ENCODE measurements around the gene MEOX1. TPM values are rescaled to one million over a fixed set of nuclear protein-coding genes. Genes with fewer than 3 reads are reported as not detected.

The MEOX1 gene
- total RNA-seq, 1 experiment from 2014 or later, result 0.21 TPM

GRCh38 chr17:43665084-43665936 is 3.6 kb upstream of the MEOX1 start:
- intact Hi-C loops (cut with micrococcal nuclease; ENCODE audit: unreplicated experiment) (loop anchor here (5.0 kb wide), 1 partner anchor 38 kb away; no protein-coding TSS in a partner anchor), in situ Hi-C loops (cut with HindIII; ENCODE audit: low pct_unique_long_range_greater_than_20kb, low sequenced_read_pairs) (no loop called here)
- Histone ChIP-seq H3K4me1 (ENCODE audit: control insufficient read depth, insufficient read depth, low read length) (peaks cover 6% of the 10 kb centered on the region), H3K36me3 (ENCODE audit: control insufficient read depth, insufficient read depth, low read length) (no peaks in the 10 kb centered on the region), H3K27ac (ENCODE audit: low read length) (no peak overlapping the region), H3K4me3 (ENCODE audit: low read depth in 2 of 2, low read length in 2 of 2) (no peak overlapping the region), H3K27me3 (ENCODE audit: control insufficient read depth, insufficient read depth, low read length) (no peaks in the 10 kb centered on the region), H3K9me3 (ENCODE audit: control insufficient read depth, insufficient read depth, low read depth, low read length) (no peaks in the 10 kb centered on the region)
- no peak for DNase-seq (ENCODE audit: low read depth, low spot score)
- no peak for ATAC-seq
- ChIA-PET POLR2A (interaction anchor here (0.6 kb wide), 1 partner anchor 277 kb away, joined by 4 read pairs; no protein-coding TSS in a partner anchor), CTCF (no interaction called here)
- no peak for TF ChIP-seq REST (IDR thresholded peaks at IDR 0.05; ENCODE audit: insufficient read depth in 1 of 2, low read depth in 2 of 2, low read length in 1 of 2)
- TF ChIP-seq, protein P1, sequence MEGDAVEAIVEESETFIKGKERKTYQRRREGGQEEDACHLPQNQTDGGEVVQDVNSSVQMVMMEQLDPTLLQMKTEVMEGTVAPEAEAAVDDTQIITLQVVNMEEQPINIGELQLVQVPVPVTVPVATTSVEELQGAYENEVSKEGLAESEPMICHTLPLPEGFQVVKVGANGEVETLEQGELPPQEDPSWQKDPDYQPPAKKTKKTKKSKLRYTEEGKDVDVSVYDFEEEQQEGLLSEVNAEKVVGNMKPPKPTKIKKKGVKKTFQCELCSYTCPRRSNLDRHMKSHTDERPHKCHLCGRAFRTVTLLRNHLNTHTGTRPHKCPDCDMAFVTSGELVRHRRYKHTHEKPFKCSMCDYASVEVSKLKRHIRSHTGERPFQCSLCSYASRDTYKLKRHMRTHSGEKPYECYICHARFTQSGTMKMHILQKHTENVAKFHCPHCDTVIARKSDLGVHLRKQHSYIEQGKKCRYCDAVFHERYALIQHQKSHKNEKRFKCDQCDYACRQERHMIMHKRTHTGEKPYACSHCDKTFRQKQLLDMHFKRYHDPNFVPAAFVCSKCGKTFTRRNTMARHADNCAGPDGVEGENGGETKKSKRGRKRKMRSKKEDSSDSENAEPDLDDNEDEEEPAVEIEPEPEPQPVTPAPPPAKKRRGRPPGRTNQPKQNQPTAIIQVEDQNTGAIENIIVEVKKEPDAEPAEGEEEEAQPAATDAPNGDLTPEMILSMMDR (IDR thresholded peaks at IDR 0.05), result no peak
- no peak for TF ChIP-seq POLR2AphosphoS5 (IDR thresholded peaks at IDR 0.05; ENCODE audit: low read depth, low read length)
- no peak for TF ChIP-seq TCF7L2 (IDR thresholded peaks at IDR 0.05; ENCODE audit: low read depth, low read length)
- TF ChIP-seq SIN3A (IDR thresholded peaks at IDR 0.05; ENCODE audit: borderline replicate concordance, insufficient read depth, low read depth, low read length), result no peak
- no TSS peak for BruUV-seq (replicated peaks)

- no TSS peak for BruUV-seq (replicated peaks)
- CTCF ChIA-PET, result no interaction called here
- TF ChIP-seq POLR2AphosphoS5 (IDR thresholded peaks at IDR 0.05; ENCODE audit: low read depth, low read length) (no peak), TCF7L2 (IDR thresholded peaks at IDR 0.05; ENCODE audit: low read depth, low read length) (no peak), SIN3A (IDR thresholded peaks at IDR 0.05; ENCODE audit: borderline replicate concordance, insufficient read depth, low read depth, low read length) (no peak), REST (IDR thresholded peaks at IDR 0.05; ENCODE audit: insufficient read depth in 1 of 2, low read depth in 2 of 2, low read length in 1 of 2) (no peak)
- TF ChIP-seq, protein P1 (IDR thresholded peaks at IDR 0.05), result no peak
- in situ Hi-C loops (cut with HindIII; ENCODE audit: low pct_unique_long_range_greater_than_20kb, low sequenced_read_pairs), result no loop called here
- Histone ChIP-seq H3K4me3 (ENCODE audit: low read depth in 2 of 2, low read length in 2 of 2) (no peak overlapping the region), H3K27me3 (ENCODE audit: control insufficient read depth, insufficient read depth, low read length) (no peaks in the 10 kb centered on the region), H3K9me3 (ENCODE audit: control insufficient read depth, insufficient read depth, low read depth, low read length) (no peaks in the 10 kb centered on the region), H3K36me3 (ENCODE audit: control insufficient read depth, insufficient read depth, low read length) (no peaks in the 10 kb centered on the region), H3K27ac (ENCODE audit: low read length) (no peak overlapping the region), H3K4me1 (ENCODE audit: control insufficient read depth, insufficient read depth, low read length) (no peaks in the 10 kb centered on the region; the same call in 1 of the 2 replicates)
- no peak for ATAC-seq
- POLR2A ChIA-PET, result no interaction called here
- DNase-seq (ENCODE audit: low read depth, low spot score), result no peak
- intact Hi-C loops (cut with micrococcal nuclease; ENCODE audit: unreplicated experiment), result no loop called here
Observed at GRCh38 chr17:43664096-43664495, 2.4 kb upstream of the MEOX1 start.

Data from Panc1 (cell line).